Endothelial cell of umbilical vein (primary cell): ENCODE results near the gene CDX1.

Experiments
- EZH2 ChIP-seq: IDR thresholded peaks from 2 replicates; pipeline ENCODE4 v1.6.1; 2012; ENCODE audit warnings: borderline replicate concordance, low read depth, mild to moderate bottlenecking, moderate library complexity, low read length, inconsistent platforms; ENCODE audit not compliant: severe bottlenecking
- POLR2A ChIP-seq: IDR thresholded peaks from 2 replicates; pipeline ENCODE4 v1.6.1; 2012; ENCODE audit warnings: low read depth, mild to moderate bottlenecking, control low read depth, low read length
- POLR2AphosphoS5 ChIP-seq: IDR thresholded peaks from 2 replicates; pipeline ENCODE4 v1.6.1; 2012; ENCODE audit warnings: low read depth, mild to moderate bottlenecking, control low read depth, low read length, moderate library complexity; ENCODE audit not compliant: insufficient read depth
- TF ChIP-seq, protein P1 (sequence below), 2 donors: IDR thresholded peaks; 1 replicate in 1 of 2; 2 replicates in 1 of 2; pipeline ENCODE4 v1.5.1; 2011; ENCODE audit warnings: low read length in 2 of 2, mild to moderate bottlenecking in 2 of 2, moderate library complexity in 2 of 2, control low read depth in 1 of 2, inconsistent platforms in 1 of 2, low read depth in 1 of 2; ENCODE audit not compliant: insufficient read depth in 1 of 2; ENCODE audit errors: extremely low read depth in 1 of 2

- TF ChIP-seq, protein P1, sequence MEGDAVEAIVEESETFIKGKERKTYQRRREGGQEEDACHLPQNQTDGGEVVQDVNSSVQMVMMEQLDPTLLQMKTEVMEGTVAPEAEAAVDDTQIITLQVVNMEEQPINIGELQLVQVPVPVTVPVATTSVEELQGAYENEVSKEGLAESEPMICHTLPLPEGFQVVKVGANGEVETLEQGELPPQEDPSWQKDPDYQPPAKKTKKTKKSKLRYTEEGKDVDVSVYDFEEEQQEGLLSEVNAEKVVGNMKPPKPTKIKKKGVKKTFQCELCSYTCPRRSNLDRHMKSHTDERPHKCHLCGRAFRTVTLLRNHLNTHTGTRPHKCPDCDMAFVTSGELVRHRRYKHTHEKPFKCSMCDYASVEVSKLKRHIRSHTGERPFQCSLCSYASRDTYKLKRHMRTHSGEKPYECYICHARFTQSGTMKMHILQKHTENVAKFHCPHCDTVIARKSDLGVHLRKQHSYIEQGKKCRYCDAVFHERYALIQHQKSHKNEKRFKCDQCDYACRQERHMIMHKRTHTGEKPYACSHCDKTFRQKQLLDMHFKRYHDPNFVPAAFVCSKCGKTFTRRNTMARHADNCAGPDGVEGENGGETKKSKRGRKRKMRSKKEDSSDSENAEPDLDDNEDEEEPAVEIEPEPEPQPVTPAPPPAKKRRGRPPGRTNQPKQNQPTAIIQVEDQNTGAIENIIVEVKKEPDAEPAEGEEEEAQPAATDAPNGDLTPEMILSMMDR (IDR thresholded peaks at IDR 0.05; ENCODE audit: extremely low read depth in 1 of 2, insufficient read depth in 1 of 2, low read depth in 1 of 2, low read length in 2 of 2): no peak
- TF ChIP-seq POLR2A (no peak), EZH2 (no peak), POLR2AphosphoS5 (no peak)
Observed at GRCh38 chr5:150126921-150127265, 39.7 kb upstream of the CDX1 start.
